ENCODE data around the gene ICAM5.

DNA sequence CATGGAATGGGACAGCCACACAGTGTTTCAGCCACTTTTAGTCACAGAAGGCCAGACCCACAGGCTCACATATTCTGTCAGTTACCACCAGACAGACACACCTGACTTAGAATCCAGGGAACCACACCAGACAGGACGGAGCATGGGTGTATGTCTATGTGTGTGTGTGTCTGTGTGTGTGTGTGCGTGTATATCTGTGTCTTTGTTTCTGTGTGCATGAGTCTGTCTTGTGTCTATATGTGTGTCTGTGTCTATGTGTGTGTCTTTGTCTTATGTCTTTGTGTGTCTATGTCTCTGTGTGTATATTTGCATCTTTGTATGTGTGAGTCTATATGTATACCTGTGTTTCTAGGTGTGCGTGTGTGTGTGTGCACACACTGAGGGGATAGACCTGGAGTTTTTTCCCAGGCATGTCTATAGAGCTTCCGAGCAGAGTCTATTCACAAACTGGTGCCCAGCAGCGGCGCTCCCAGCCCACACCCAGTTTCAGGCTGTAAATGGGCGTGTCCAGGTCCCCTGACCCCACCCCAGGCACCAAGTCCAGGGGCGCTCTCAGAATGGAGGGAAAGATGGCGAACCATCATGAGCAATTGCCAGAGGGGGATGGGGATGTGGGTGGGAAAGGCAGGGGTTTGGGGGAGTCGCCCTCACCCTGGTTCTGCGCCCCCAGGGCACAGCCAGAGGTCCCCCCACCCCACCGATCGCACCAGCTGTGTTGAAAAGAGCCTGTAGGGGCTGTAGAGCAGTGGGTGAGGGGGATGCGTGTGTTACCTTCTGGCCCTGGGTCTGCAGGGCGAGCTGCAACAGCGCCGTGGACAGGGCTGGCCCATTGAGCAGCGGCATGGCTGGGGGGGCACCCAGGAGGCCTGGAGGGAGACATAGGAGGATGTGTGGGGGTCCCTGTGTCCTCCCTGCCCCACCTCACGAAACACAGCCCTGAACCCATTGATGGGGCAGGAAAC lies 32.4 kb downstream of the ICAM5 start:
- TF ChIP-seq, protein P1, sequence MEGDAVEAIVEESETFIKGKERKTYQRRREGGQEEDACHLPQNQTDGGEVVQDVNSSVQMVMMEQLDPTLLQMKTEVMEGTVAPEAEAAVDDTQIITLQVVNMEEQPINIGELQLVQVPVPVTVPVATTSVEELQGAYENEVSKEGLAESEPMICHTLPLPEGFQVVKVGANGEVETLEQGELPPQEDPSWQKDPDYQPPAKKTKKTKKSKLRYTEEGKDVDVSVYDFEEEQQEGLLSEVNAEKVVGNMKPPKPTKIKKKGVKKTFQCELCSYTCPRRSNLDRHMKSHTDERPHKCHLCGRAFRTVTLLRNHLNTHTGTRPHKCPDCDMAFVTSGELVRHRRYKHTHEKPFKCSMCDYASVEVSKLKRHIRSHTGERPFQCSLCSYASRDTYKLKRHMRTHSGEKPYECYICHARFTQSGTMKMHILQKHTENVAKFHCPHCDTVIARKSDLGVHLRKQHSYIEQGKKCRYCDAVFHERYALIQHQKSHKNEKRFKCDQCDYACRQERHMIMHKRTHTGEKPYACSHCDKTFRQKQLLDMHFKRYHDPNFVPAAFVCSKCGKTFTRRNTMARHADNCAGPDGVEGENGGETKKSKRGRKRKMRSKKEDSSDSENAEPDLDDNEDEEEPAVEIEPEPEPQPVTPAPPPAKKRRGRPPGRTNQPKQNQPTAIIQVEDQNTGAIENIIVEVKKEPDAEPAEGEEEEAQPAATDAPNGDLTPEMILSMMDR (IDR thresholded peaks at IDR 0.05; ENCODE audit: poor library complexity) = no peak
- no peak for TF ChIP-seq EZH2 (IDR thresholded peaks at IDR 0.05; ENCODE audit: borderline replicate concordance)
